K562 (cell line): ENCODE data around the gene RNASE13.

Source experiments
- CBX2 ChIP-seq: fragments of 200-600 bp; sonication (generic); IDR thresholded peaks from one replicate; pipeline ENCODE4 v1.6.1; 2012; ENCODE audit warnings: mild to moderate bottlenecking, low read length, inconsistent platforms; ENCODE audit not compliant: insufficient read depth, poor library complexity, severe bottlenecking
- FOXK1 ChIP-seq: sonication (generic); formaldehyde crosslinking; IDR thresholded peaks from 2 replicates; pipeline ENCODE4 v1.8.0; 2022; ENCODE audit warnings: missing genetic modification reagents, mild to moderate bottlenecking, borderline replicate concordance
- TF ChIP-seq, protein P1 (sequence below), 3 experiments: IDR thresholded peaks in 2 of 3; conservative IDR thresholded peaks in 1 of 3; 2 replicates each; pipeline ENCODE4 v1.5.1; 2011 to 2012; ENCODE audit warnings: low read length in 3 of 3, mild to moderate bottlenecking in 3 of 3, control low read depth in 2 of 3, improper control_type of control experiment in 1 of 3, inconsistent platforms in 1 of 3, low read depth in 1 of 3, mixed read lengths in 1 of 3, moderate library complexity in 1 of 3; ENCODE audit not compliant: insufficient read depth in 2 of 3
- TF ChIP-seq, protein P2 (sequence below): fragments of 250-450 bp; sonication (Bioruptor Pico); IDR thresholded peaks from 2 replicates; pipeline ENCODE4 v1.5.0; 2021; ENCODE audit warnings: mild to moderate bottlenecking, borderline replicate concordance

DNA sequence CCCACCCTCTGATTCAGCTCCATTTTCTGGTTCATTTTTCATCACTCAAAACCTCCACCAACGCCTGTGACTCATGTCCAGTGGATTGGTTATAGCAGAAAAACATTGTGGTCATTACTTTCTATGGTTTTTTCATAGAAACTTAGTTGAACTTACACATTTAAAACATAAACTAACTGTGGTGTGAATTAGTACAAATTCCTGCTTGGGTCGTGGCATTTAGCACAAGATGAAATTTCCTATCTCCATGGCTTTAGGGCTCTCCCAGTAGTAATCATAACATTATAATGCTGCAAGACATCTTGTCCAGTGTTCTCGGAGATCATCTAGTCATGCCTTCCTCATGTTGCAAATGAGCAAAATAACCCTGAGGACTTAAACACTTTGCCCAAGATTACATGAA is 14.7 kb upstream of the RNASE13 start:
- TF ChIP-seq, protein P1, sequence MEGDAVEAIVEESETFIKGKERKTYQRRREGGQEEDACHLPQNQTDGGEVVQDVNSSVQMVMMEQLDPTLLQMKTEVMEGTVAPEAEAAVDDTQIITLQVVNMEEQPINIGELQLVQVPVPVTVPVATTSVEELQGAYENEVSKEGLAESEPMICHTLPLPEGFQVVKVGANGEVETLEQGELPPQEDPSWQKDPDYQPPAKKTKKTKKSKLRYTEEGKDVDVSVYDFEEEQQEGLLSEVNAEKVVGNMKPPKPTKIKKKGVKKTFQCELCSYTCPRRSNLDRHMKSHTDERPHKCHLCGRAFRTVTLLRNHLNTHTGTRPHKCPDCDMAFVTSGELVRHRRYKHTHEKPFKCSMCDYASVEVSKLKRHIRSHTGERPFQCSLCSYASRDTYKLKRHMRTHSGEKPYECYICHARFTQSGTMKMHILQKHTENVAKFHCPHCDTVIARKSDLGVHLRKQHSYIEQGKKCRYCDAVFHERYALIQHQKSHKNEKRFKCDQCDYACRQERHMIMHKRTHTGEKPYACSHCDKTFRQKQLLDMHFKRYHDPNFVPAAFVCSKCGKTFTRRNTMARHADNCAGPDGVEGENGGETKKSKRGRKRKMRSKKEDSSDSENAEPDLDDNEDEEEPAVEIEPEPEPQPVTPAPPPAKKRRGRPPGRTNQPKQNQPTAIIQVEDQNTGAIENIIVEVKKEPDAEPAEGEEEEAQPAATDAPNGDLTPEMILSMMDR (IDR thresholded peaks at IDR 0.05 in 2 of 3, conservative IDR thresholded peaks at IDR 0.05 in 1 of 3; ENCODE audit: insufficient read depth in 2 of 3, low read depth in 1 of 3, low read length in 3 of 3), result no peak
- TF ChIP-seq FOXK1 (CRISPR knock-in tag) (no peak), CBX2 (no peak)
- TF ChIP-seq, protein P2, sequence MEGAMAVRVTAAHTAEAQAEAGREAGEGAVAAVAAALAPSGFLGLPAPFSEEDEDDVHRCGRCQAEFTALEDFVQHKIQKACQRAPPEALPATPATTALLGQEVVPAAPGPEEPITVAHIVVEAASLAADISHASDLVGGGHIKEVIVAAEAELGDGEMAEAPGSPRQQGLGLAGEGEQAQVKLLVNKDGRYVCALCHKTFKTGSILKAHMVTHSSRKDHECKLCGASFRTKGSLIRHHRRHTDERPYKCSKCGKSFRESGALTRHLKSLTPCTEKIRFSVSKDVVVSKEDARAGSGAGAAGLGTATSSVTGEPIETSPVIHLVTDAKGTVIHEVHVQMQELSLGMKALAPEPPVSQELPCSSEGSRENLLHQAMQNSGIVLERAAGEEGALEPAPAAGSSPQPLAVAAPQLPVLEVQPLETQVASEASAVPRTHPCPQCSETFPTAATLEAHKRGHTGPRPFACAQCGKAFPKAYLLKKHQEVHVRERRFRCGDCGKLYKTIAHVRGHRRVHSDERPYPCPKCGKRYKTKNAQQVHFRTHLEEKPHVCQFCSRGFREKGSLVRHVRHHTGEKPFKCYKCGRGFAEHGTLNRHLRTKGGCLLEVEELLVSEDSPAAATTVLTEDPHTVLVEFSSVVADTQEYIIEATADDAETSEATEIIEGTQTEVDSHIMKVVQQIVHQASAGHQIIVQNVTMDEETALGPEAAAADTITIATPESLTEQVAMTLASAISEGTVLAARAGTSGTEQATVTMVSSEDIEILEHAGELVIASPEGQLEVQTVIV, result no peak
